Adrenal gland (tissue), 19 donors: ENCODE measurements around the gene SMIM24. TPM values are rescaled to one million over a fixed set of nuclear protein-coding genes. Genes with fewer than 3 reads are reported as not detected.
"Not testable (repeated sequence)": the region's sequence is repeated elsewhere in the genome, so short reads cannot be mapped to it uniquely, and the experiment has no call there.

Experiments used
- DNase-seq, 7 donors: peaks; one replicate each; pipeline ENCODE4 v3.0.0-alpha.2; 2019 to 2020
- H3K27ac ChIP-seq, 5 donors: fragments of 200-600 bp; sonication (generic) in 4 of 5; 1 replicate in 3 of 5; 2 replicates in 2 of 5; pipeline versions ENCODE4 v1.5.1 to v1.8.0; 2016 to 2020; ENCODE audit warnings: mild to moderate bottlenecking in 1 of 5
- H3K27me3 ChIP-seq: fragments of 200-600 bp; 2 replicates; pipeline ENCODE4 v1.8.0; 2021
- H3K36me3 ChIP-seq, 2 donors: fragments of 200-600 bp; replicated peaks in 1 of 2; 1 replicate in 1 of 2; 2 replicates in 1 of 2; pipeline versions ENCODE4 v1.5.1 to v1.8.0; 2018 to 2022
- H3K4me1 ChIP-seq, 2 donors: fragments of 200-600 bp; replicated peaks in 1 of 2; 1 replicate in 1 of 2; 2 replicates in 1 of 2; pipeline versions ENCODE4 v1.5.1 to v1.8.0; 2018 to 2021
- H3K4me3 ChIP-seq, 4 donors: fragments of 200-600 bp; sonication (generic) in 3 of 4; one replicate each; pipeline ENCODE4 v1.5.1; 2016 to 2018
- H3K9me3 ChIP-seq, 3 donors: fragments of 200-600 bp; sonication (generic) in 1 of 3; replicated peaks in 1 of 3; 1 replicate in 2 of 3; 2 replicates in 1 of 3; pipeline versions ENCODE4 v1.5.1 to v1.8.0; 2016 to 2021
- POLR2A ChIP-seq, 2 donors: fragments of 450-650 bp; IDR thresholded peaks; one replicate each; pipeline ENCODE4 v1.6.1; 2017; ENCODE audit warnings: antibody characterized with exemption in 2 of 2, mild to moderate bottlenecking in 2 of 2, moderate library complexity in 1 of 2
- WGBS, 4 donors: extraction: QIAGEN DNeasy Blood & Tissue Kit in 2 of 4; methylation state at CpG; one replicate each; pipeline versions ENCODE4 v1.1.5 to v1.1.7; 2013 to 2017; 5-methylcytosine and 5-hydroxymethylcytosine counted together
- intact Hi-C, 2 donors: fragments of 100-400 bp; cut with DNase I; formaldehyde crosslinking; loops; one replicate each; pipeline versions ENCODE4 v1.14.1 to v1.15.0; 2022 to 2023
- long read RNA-seq, 10 donors: library from polyadenylated mRNA in 3 of 10; unstranded in 2 of 10; stranded (forward) in 1 of 10; transcript quantifications; one replicate each; pipeline ENCODE4 v2.0.0 and lab custom pipeline, GENCODE V29; 2021 to 2026
- polyA plus RNA-seq, 3 donors: library from polyadenylated mRNA; stranded (reverse); fragments of 200-250 nt in 2 of 3; fragments of 350-450 nt in 1 of 3; fragmentation: Illumina TruSeq in 1 of 3; extraction: RNeasy Lipid Tissue Mini Kit (QIAGEN cat#74804) in 1 of 3; gene quantifications; one replicate each; pipeline ENCODE4 v1.2.3, GENCODE V29; 2013 to 2014
- total RNA-seq, 9 donors: library from RNA; depleted of rRNA in 4 of 9; stranded (reverse); fragments of >200 nt in 4 of 9; fragments of 120-200 nt in 1 of 9; fragmentation: NEBNext Ultra II Directional in 1 of 9; extraction: Animal tissue kit (Norgen Biotek cat#: 25700) in 1 of 9; gene quantifications; one replicate each; pipeline versions ENCODE4 v1.1.0 to v1.2.4, GENCODE V29; 2013 to 2023
- TF ChIP-seq, protein P1 (sequence below), 6 experiments: fragments of 450-650 bp in 4 of 6; fragments of 200-600 bp in 2 of 6; sonication (generic) in 1 of 6; IDR thresholded peaks; 1 replicate in 5 of 6; 2 replicates in 1 of 6; pipeline versions ENCODE4 v1.5.1 to v1.8.0; 2016 to 2021; ENCODE audit warnings: antibody characterized with exemption in 6 of 6, mild to moderate bottlenecking in 2 of 6, moderate library complexity in 1 of 6
- donor health status: healthy with polysubstance abuse.
- donor health status: Bipolar disorder and iron deficiency.
- donor health status: DM: yes; HTN: yes; CAD: no.
- donor health status: DM: no; HTN: no; CAD: no.
- donor health status: DM: no; HTN: no; CAD: no.
- donor health status: DM: yes; HTN: yes; CAD: no.

The SMIM24 gene
- total RNA-seq (under 1 TPM in 1 of 9 donors, not detected in 8; 0.36 TPM), polyA plus RNA-seq (under 1 TPM in 1 of 3 donors, not detected in 2; 0.48 TPM)
- long read RNA-seq, donor 1 = 0 reads
- long read RNA-seq, donor 2, partial matches to known transcripts = 0 of 1 reads
- long read RNA-seq, donor 2, other reads (novel, unspliced or antisense) = 0 of 1 reads
- long read RNA-seq, donor 3 = 0 reads
- long read RNA-seq, donor 4 = 0 reads
- long read RNA-seq, donor 5 = 0 reads
- long read RNA-seq, donor 6 = 0 reads
- long read RNA-seq, donor 7 = 0 reads
- long read RNA-seq, donor 8 = 0 reads
- long read RNA-seq, donor 9 = 0 reads
- long read RNA-seq, donor 10 = 0 reads

DNA sequence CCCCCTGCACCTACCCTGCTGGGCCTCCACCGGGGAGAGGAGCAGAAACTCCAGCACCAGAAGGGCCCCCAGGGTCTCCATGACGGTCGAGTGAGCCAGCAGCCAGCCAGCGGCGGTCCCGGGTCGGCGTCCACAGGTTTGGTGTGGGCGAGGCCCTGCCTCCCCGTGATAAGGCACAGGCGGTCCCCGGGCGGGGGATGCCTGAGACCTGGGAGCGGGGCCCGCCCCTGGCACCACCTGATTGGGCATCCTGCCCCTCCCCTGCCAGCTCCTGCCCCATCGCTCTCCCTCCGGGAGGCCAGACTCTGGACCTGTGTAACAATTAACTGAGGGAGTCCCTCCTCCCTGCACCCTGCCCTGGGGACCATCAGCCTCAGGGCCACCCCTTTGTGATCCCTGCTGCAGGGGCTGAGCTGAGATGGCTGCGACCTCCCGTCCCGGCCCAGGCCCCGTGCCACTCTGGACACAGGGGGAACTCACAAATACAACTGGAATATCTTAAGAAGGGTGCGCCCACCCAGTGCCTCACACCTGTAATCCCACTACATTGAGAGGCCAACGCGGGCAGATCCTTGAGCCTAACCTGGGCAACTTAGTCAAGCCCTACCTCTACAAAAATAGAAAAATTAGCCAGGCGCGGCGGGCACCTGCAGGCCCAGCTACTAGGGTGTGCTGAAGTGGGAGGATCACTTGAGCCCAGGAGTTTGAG is at the start of gene SMIM24:
Gene SMIM24, minus strand, starts transcription at position 143 of the 709 bp plus-strand sequence. Its CDS starts 62 bp downstream, at position 81.
- H3K9me3 ChIP-seq = no peaks in the 10 kb centered on the region
- H3K4me3 ChIP-seq = no peak within 1 kb of the TSS
- intact Hi-C loops = no loop called here
- H3K27ac ChIP-seq = no peak within 1 kb of the TSS
- 45 to 70% (median 58%) methylated on average over 7 to 27 of the region's 27 CpGs for WGBS, 4 donors
- H3K4me1 ChIP-seq = no peaks in the 10 kb centered on the region
- no peaks in the 10 kb centered on the region for H3K36me3 ChIP-seq
- DNase-seq = no peak
- no peak for TF ChIP-seq POLR2A (IDR thresholded peaks at IDR 0.05)
- TF ChIP-seq, protein P1, sequence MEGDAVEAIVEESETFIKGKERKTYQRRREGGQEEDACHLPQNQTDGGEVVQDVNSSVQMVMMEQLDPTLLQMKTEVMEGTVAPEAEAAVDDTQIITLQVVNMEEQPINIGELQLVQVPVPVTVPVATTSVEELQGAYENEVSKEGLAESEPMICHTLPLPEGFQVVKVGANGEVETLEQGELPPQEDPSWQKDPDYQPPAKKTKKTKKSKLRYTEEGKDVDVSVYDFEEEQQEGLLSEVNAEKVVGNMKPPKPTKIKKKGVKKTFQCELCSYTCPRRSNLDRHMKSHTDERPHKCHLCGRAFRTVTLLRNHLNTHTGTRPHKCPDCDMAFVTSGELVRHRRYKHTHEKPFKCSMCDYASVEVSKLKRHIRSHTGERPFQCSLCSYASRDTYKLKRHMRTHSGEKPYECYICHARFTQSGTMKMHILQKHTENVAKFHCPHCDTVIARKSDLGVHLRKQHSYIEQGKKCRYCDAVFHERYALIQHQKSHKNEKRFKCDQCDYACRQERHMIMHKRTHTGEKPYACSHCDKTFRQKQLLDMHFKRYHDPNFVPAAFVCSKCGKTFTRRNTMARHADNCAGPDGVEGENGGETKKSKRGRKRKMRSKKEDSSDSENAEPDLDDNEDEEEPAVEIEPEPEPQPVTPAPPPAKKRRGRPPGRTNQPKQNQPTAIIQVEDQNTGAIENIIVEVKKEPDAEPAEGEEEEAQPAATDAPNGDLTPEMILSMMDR (IDR thresholded peaks at IDR 0.05) = no peak
- peaks cover 14% of the 10 kb centered on the region for H3K27me3 ChIP-seq

DNA sequence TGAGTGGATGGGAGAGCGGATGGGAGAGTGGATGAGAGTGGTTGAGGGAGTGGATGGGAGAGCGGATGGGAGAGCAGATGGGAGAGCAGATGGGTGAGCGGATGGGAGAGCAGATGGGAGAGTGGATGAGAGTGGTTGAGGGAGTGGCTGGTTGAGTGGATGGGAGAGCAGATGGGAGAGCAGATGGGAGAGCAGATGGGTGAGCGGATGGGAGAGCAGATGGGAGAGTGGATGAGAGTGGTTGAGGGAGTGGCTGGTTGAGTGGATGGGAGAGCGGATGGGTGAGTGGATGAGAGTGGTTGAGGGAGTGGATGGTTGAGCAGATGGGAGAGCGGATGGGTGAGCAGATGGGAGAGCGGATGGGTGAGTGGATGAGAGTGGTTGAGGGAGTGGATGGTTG is 49.0 kb upstream of the SMIM24 start:
- H3K4me3 ChIP-seq, H3K9me3 ChIP-seq, DNase-seq, H3K27me3 ChIP-seq, H3K27ac ChIP-seq, intact Hi-C loops, H3K4me1 ChIP-seq: not testable (repeated sequence)
- WGBS, 4 donors = 92 to 100% (median 96%) methylated on average over 7 of the region's 7 CpGs
- peaks cover 0 to 69% of the 10 kb centered on the region in 2 donors for H3K36me3 ChIP-seq

DNA sequence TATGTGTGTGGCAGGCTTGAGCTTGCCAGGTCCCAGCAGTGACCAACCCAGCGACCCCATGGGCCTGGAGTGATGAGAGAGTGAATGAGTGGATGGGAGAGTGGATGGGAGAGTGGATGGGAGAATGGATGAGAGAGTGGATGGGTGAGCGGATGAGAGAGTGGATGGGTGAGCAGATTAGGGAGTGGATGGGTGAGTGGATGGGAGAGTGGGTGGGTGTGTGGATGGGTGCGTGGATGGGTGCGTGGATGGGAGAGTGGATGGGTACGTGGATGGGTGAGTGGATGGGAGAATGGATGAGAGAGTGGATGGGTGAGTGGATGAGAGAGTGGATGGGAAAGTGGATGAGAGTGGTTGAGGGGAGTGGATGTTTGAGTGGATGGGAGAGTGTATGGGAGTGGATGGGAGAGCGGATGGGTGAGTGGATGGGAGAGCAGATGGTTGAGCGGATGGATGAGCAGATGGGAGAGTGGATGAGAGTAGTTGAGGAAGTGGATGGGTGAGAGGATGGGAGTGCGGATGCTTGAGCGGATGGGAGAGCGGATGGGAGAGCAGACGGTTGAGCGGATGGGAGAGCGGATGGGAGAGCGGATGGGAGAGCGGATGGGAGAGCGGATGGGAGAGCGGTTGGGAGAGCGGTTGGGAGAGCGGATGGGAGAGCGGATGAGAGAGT is 48.4 kb upstream of the SMIM24 start:
- DNase-seq = no peak

DNA sequence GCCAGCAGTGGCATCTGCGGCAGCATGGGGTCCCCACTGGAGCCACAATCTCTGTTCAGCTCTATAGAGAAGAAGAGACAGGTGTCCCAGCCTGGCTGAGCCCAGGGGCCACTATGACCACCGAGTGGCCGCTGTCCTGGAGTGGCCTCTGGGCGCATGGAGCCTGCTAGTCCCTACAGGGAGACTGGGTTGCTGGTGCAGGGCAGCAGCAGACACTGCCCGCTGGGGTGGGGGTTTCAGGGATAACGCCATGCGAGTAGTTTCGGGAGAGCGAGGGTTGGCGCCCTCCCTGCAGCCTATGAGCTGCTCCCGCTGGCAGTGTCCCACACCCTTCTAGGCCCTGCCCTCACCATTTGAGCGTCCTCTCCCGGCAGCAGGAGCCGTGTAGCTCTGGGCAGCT is 47.8 kb upstream of the SMIM24 start:
- no peaks in the 10 kb centered on the region for H3K9me3 ChIP-seq
- TF ChIP-seq POLR2A (IDR thresholded peaks at IDR 0.05) = no peak
- TF ChIP-seq, protein P1 (IDR thresholded peaks at IDR 0.05) = no peak
- peaks cover 11 to 16% of the 10 kb centered on the region in 2 donors for H3K4me1 ChIP-seq
- H3K27me3 ChIP-seq = no peaks in the 10 kb centered on the region
- DNase-seq = no peak
- no peak overlapping the region for H3K4me3 ChIP-seq
- 96 to 99% (median 98%) methylated on average over 4 to 14 of the region's 14 CpGs for WGBS, 4 donors
- intact Hi-C loops = no loop called here
- H3K36me3 ChIP-seq = peaks cover 0 to 68% of the 10 kb centered on the region in 2 donors
- H3K27ac ChIP-seq = no peak overlapping the region

More for the DNA sequence above, 48.4 kb upstream of the SMIM24 start:
- intact Hi-C loops = no loop called here
- 93 to 97% (median 96%) methylated on average over 20 of the region's 20 CpGs for WGBS, 4 donors
- Histone ChIP-seq H3K9me3 (no peaks in the 10 kb centered on the region), H3K27me3 (no peaks in the 10 kb centered on the region), H3K4me3 (no peak overlapping the region), H3K4me1 (peaks cover 9 to 14% of the 10 kb centered on the region in 2 donors), H3K36me3 (peaks cover 0 to 68% of the 10 kb centered on the region in 2 donors), H3K27ac (no peak overlapping the region)
- no peak for TF ChIP-seq POLR2A (IDR thresholded peaks at IDR 0.05)
- TF ChIP-seq, protein P1 (IDR thresholded peaks at IDR 0.05) = no peak
